NCI-H187 (cell line): ENCODE measurements around the gene TMEM253.

Experiments used
- DNase-seq, 2 experiments: peaks; one replicate each; lab custom pipeline; 2025; lab: John Stamatoyannopoulos, UW

The TMEM253 gene

DNA sequence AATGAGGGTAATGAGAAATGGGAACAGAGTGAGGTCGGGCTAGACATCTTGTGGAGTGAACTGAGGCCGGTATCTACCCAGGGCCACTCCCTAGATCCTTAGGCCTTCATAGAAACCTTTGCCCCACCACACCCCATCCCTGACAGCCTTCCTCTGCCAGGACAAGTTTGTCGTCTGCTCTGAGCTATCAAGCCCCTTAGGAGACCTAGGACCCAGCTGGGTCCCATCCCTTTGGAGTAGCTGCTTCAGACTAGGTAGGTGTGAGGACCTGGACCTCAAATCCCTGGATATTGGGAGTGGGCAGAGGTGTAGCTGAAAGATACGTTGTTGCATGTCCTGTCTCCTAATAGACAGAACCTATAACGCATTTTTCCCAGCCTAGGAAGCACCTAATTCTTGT, at the start of gene TMEM253:
Gene TMEM253 (plus strand): TSS at position 136 of the 400 bp plus-strand sequence. CDS start 278 bp downstream, outside the sequence.
- no peak for DNase-seq

DNA sequence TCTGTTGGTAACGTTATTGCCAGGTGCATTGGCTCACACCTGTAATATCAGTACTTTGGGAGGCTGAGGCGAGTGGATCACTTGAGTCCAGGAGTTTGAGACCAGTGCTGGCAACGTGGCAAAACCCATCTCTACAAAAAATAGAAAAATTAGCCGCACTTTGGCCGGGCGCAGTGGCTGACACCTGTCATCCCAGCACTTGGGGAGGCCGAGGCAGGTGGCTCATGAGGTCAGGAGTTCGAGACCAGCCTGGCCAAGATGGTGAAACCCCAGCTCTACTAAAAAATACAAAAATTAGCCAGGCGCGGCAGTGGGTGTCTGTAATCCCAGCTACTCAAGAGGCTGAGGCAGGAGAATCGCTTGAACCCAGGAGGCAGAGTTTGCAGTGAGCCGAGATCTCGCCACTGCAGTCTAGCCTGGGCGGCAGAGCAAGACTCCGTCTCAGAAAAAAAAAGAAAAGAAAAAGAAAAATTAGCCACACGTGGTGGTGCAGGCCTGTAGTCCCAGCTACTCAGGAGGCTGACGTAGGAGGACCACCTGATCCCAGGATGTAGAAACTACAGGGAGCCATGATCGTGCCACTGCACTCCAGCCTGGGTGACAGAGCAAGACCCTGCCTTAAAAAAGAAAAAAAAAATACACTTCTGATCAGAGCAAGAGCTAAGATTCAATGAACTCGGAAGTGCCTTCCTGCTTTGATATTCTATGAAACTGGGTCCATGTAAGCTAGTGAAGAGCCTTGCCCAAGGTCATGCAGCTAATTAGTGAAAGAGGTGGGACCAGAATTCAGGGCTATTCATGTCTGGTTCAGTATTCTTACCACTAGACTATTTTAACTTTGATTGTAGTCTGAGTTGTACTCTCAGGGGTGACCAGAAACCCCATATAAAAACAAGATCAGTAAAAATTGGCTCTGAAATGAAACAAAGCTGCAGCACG, 47.4 kb upstream of the TMEM253 start:
- no peak for DNase-seq

DNA sequence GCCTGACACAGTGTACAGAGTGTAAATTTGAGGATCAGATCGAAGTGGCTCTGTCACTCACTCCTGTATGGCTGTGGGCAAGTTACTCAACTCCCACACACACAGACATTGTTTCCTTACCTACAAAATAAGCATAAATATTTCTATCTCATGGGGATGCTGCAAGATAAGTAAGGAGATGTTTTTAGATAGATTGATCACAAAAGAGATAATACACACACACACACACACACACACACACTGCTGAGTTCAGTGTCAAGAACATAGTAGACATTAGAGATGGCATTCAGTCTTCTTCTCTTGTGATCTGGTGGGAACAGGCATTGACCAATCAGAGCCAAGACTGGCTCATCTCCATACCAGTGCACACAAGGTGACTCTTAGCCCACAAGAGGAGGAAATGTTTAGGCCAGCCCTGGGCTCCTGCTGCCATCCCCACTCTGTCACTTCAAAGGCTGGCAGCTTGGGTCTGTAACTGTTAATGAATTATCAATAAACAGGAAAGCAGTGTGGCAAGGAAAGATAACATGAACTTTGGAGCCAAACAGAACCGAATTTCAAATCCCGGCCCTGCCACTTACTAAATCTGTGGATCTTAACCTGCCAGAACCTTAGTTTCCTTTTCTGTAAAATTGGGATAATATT, 46.6 kb upstream of the TMEM253 start:
- no peak for DNase-seq

DNA sequence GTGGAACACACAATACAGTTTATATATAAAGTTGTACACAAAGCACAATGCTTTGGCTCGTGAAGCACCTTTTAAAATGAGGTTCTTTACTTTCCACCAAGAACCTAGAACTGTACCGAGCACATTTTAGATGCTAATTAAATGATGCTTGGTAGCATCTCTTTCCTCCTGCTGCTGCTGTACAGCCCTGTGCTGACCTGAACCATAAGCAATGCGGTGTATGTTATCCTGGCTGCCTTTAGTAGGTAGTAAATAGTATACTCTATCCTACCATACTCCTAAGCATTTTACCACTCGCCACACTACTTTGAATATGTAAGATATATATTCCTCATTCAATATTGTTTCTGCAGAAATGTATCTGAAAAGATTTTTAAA, 46.1 kb upstream of the TMEM253 start:
- DNase-seq = no peak

DNA sequence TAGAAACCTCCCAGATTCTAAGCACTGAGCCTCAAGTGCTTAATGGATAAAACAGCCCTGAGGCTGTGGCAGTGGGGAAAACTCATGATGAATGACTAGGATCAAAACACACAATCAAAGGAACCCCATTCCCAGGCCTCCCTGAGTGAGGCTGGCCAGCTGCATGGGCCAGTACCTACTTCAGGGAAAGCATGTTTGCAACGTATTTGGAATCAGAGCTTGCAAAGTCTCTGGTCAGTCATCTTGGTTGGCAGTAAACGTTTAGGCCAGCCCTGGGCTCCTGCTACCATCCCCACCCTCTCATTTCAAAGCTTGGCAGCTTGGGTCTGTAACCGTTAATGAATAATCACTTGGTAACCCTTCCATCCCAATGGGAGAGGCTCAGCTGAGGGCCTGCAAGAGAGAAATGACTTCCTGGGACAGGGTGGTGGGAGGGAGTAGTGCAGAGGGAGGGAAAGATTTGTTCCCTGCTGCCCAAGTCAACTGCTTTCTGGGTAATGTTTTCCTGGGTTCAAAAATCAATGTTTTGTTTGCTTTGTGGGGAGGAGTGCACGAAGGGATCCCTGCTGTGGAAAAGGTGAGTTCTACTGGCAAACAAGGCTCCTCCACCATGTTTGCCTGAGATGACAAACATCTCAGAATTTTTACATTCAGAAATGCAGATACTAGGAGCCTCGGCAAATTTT, 45.3 kb upstream of the TMEM253 start:
- DNase-seq = no peak

DNA sequence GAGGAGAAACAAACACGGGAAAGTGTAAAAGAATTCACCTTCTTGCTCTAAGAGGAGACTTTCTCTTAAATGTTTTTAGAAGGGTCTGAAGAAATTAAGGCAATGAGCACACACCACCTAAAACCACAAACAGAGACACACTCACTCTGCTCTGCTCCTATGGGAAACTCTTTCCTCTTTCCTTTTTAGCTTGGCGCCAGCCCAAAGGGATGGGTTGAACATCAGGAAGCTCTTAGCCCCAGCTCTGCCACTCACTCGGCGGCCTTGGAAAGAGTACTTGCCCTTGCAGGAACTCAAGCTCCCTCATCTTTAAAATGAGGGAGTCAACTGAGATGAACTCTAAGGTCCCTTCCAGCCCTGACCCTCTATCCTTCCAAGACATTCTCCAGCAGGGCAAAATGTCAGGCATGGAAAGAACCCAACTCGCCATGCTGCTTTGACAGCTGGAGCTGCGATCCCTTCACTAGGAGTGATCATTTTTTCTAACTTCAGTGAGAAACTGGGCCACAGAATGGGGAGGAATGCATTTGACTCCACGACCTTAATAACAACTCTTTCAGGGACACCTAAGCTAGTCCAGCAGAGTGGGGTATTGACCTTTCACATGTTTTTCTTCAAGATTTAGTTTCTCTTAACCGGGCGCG, 44.2 kb upstream of the TMEM253 start:
- no peak for DNase-seq

DNA sequence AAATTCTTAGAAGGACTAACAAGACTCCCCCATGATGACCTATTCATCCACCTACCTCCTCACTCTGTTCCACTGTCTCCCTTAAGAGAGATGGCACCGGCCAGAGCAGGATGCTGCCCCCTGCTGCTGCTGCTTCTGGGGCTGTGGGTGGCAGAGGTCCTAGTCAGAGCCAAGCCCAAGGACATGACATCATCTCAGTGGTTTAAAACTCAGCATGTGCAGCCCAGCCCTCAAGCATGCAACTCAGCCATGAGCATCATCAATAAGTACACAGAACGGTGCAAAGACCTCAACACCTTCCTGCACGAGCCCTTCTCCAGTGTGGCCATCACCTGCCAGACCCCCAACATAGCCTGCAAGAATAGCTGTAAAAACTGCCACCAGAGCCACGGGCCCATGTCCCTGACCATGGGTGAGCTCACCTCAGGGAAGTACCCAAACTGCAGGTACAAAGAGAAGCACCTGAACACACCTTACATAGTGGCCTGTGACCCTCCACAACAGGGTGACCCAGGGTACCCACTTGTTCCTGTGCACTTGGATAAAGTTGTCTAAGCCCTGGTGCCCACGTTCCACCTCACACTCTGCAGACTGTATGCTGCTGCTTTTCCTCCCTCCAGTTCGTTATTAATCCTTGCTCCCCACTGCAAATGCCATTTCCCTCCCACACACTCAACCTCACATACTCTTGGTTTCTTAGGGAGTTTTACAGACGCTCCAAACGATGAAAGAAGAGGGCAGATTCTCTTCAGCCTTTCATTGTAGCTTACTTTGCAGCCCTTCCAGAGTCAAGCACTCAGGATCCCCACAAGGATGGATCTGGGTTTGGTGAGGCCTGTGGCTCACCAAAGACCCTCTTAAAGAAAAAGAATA, 42.8 kb upstream of the TMEM253 start, which contains the start of gene RNASE8:
Gene RNASE8 (plus strand): TSS at position 20 of the 873 bp plus-strand sequence. CDS start 71 bp downstream, at position 91.
- DNase-seq = no peak

DNA sequence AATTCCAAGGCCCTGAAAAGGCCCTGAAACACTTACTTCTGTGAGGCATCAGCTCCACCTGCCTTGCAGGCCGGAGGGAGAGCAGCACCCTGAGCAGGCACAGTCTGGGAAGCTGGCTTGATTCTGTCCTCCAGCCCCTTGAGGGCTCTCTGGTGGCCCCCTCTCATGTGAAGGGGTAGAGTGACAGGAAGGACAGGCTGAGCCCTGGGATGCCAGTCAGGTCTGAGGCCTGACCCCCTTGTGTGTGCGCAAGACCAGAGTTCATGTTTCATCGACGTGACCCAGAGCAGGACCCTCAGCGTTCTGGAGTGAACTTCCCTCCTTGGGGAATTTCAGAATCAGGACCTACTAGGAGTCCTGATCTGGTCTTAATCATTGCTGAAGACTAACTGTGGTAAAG, 42.0 kb upstream of the TMEM253 start:
- DNase-seq = no peak

DNA sequence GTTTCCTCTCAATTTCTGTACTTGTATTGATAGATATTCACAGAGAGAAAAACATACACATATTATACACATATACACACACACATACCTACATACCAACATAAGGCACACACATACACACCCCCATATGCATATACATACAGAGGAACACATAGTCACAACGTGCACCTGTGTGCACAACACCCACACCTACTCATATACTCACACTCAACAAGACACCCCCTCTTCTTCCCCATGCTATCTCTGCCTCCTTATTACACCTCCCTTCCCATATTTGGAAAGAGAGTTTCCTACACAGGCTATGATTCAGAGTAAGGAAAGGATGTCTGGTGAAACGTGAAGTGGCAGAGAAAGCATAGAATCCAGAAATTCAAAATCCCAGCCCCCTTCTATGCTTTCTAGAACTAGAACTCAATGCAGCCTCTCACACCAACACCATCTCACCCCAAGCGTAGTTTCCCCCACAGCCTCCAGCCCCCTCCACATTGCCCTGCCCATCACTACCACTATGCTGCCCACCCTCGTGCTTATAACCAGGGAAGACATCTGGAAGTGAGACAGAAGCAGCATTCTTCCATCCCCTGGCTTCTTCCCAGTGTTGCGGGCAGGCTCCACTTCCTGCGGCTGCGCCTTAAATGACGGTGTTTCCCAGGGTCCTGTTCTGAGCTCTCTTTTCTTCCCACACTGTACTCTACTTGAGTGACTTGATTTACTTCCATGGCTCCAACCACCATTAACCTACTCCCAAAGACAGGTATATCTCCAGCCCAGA, 40.8 kb upstream of the TMEM253 start:
- no peak for DNase-seq

DNA sequence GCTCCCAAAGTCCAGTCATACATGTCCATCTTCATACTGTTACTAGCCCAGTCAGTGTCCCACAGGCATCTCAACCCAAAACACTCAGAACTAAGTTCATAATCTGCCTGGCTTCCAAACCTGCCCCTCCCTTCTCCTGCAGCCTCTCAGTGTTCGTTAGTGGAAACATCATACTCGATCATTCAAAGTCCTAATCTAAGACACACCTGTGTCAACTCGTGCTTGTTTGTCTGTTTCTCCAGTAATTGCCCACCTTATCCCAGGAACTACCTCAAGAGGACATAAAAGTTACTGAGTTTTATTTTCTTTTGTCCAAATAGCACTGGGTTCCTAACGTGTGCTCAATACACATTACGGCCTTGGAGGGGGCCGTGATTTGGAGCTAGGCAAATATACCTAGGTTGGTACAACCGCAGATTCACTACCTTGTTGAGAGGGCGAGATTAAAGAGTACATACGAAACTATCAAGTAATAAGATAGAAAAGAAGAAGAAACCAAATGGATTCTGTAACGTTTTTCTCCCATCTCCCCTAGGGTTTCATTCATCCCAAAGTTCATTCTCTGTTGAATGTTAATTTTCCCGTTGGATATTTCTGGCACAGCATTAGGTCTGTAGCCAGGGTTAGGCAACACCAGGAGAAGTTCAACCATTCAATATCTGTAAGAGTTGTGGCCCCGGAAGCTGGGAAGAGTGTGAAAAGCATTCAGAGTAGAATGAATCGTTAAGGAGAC, 40.1 kb upstream of the TMEM253 start:
- DNase-seq = no peak

DNA sequence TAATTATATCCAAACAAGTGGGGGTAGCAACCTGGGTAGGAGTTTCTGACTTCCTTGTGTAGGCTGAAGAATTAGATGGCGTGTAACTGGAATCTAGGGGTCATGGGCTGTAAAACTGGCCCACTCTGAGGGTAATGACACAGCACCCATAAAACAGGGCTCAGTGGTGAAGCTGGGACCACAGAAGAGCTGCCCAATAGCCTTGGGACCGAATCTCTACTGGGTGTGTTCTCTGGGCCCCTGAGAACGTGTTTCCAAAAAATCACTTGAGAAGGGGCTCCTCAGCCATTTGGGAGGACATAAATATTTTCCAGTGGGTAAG, 39.6 kb upstream of the TMEM253 start:
- no peak for DNase-seq

DNA sequence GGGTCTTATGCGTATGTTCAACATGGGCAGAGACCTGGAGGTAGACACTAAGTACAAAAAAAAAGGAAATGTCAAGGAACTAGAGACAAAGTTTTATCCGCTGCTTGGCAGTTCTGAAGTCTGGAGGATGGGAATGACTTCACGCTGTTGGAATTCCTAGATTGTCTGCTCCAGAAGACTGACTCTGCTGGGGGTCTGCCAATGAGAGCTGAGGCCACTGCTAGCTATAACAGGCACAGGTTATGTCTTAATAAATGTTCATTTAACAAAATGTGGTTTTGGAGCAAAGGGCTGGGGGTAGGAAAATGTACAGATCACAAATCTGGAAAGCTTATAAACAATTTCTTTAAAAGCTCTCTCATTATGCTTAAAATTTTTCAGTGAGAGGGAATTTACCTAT, 37.4 kb upstream of the TMEM253 start:
- no peak for DNase-seq

DNA sequence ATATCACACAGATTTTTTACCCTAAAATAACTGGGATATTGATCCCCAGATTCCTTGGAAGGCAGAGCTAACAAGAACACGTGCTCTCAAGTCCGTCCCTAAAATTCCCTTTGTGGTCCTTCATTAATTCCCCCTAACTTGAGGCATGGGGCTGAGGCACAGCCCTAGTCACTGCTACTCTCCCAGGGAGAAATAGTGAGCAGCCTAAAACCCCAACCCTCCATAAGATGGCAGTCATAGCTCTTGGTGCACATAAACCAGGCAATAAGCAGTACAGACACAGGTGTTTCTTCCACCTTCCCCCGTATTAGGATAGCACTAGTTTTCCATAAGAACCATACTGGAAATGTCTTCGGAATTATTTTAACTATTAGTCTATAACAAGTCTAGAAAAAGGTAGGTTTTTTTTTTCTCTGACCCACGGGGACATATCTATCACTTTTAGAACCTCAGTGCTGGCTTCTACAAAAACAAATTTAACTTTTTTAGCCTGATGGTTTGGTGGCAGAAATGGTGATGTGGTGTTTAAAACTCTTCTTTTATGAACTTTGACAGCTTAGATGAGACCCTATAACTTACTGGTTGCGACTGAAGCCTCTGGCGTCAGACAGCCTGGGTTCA, 33.9 kb upstream of the TMEM253 start:
- DNase-seq = no peak

DNA sequence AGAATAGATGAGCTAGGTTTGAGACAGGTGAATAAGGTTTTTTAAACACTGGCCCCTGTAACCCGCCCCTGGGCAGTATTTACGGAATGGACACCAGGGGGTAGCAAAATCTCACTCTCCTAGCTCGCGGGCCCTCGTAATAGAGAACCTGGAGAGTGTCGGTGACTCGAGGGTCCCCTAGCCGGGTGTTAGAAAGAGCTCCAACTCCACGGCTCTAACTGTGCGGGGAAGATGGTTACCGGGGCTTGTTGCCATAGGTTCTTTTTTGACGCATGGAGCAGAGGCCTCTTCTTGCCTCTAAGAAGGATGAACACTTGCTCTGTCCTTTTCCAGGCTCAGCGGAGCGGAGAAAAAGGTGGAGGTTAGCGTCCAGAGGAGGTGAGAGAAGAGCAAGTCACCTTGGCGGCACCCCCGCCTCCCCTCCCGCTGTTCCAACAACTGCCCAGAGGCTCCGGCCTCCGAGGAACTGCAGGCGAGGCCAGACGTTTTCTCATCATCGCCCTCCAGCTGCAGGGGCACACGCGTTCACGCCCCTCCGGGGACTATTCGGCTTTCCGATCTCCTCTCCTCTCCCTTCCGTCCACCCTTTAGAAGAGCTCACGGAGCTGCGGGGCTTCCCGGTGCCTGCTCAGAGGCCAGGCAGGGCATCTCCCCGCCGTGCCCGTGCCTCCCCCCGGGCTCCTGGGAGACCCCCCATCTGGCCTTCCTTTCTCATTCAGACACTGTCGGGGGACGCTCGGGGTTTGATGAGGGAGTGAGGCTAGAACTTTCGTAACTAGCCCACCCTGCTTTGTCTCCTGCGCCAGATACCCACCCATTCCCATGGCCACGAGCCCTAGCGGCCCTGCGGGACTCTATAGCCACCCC, 32.1 kb upstream of the TMEM253 start:
- peak in 1 of 2 experiments; percentile 51 for DNase-seq

DNA sequence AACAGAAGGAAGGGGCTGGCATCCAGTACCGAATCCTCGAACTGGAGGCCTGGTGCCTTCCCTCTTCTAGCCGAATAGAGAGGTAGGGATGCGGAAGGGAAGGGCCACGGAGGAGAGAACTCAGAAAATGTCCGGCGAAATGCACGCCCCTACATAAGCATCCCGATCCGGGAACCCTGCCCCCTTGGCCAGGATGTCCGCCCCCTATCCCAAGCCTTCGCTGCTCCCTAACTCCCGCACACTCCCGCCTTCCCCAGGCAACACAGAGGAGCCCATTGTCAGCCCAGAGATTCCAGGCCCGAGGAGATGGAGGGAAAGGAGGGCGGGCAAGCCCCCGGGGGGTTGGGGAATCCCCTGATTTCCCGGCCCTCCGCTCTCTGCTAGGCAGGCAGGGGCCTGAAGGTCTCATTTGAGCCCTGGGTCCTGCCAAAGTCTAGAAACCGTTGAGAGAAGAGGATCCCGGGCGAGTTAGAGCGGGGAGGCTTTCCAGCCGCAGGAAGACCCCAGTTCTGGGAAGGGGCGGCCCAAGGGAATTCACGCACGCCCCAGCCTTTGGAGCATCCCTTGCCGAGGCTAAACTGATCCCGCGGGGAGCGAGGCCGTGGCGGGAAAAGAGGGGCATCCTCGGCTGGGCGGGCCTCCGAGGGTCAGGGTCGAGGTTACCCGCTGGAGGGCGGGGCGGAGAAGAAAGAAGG, 31.3 kb upstream of the TMEM253 start:
- DNase-seq = no peak

DNA sequence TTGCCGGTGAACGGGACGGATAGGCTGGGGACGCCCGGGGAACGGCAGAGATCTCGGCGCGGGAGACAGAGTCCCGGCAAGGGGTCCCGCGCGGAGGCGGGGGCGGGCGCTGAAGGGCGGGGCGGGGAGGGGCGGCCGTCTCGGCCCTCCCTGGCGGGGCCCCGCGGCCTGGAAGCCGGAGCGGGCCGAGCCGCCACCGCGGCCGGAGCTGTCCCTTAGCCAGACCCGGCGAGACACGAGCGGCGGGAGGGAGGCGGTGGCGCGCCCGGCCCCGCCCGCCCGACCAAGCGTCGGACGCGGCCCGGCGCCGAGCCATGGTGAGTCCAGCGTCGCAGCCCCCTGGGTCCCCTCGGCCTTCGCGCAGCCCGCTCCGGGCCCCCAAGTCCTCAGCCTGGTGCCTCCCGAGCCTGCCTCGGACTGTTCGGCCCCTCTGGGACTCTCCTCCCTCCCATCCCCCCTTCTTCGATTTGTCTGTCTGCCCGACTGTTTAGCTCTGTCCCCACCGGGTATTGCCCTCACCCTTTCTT, 30.7 kb upstream of the TMEM253 start, which contains the start of gene ARHGEF40:
Gene ARHGEF40 (plus strand): TSS at position 222 of the 527 bp plus-strand sequence. CDS start 93 bp downstream, at position 315.
- no peak for DNase-seq

DNA sequence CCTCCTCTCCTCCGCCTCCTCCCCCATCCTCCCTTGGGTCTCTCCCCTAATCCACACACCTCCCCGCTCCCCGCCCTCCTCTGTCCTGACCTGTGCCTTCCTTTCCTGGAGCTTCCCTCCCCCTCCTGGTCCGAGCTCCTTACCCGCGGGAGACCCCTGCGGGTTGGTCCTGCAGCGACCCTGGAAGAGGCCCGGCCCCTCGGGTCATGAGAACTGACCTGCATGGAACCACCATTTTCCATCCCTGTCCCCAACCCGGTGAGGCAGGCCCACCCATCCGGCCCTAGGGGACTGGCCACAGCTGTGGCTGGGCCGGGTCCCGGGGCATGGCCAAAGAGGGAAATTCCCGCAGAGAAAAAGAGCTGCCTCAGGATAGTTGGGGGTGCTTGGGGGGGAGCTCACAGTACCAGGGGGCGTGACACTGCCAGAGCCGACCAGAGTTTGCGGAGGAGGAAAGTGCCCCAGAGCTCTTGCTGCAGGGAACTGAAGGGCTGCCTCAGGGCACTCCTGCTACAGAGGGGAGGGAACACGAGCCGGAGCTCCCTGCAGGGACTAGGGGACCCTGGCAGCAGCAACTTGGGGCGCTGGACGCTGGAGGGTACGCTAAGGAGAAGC, 30.1 kb upstream of the TMEM253 start:
- DNase-seq = no peak
